Dedifferentiated amniotic fluid mesenchymal stem cell (primary cell): Measurements from ENCODE around the gene IGSF6.
"Not testable (repeated sequence)": the region's sequence is repeated elsewhere in the genome, so short reads cannot be mapped to it uniquely, and the experiment has no call there.

Experiments
- DNase-seq: peaks from one replicate; pipeline ENCODE4 v3.0.0-alpha.2; 2016; ENCODE audit errors: extremely low spot score

IGSF6 gene

GRCh38 chr16:21652453-21652852, at the start of gene IGSF6:
Gene IGSF6 (minus strand): TSS chr16:21652608. CDS start chr16:21652598, 10 bp downstream.
- no peak for DNase-seq

DNA sequence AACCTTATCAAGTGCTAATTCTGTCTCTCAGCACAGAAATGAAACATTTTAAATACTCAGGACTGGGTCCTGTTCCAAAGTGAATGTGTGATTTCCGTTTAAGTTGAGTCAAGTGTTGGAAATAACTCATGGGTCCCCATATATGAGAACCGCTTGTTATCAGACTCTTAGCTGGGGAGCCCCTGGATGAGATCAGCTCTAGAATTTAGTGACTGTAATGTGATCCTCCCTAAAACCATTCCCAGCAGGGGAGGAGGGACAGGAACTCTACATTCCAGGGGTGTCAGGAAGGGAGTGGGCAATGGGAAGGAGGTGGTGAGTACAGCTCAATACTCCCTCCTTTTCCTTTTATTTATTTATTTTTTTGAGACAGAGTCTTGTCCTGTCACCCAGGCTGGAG, 48.9 kb upstream of the IGSF6 start:
- no peak for DNase-seq

DNA sequence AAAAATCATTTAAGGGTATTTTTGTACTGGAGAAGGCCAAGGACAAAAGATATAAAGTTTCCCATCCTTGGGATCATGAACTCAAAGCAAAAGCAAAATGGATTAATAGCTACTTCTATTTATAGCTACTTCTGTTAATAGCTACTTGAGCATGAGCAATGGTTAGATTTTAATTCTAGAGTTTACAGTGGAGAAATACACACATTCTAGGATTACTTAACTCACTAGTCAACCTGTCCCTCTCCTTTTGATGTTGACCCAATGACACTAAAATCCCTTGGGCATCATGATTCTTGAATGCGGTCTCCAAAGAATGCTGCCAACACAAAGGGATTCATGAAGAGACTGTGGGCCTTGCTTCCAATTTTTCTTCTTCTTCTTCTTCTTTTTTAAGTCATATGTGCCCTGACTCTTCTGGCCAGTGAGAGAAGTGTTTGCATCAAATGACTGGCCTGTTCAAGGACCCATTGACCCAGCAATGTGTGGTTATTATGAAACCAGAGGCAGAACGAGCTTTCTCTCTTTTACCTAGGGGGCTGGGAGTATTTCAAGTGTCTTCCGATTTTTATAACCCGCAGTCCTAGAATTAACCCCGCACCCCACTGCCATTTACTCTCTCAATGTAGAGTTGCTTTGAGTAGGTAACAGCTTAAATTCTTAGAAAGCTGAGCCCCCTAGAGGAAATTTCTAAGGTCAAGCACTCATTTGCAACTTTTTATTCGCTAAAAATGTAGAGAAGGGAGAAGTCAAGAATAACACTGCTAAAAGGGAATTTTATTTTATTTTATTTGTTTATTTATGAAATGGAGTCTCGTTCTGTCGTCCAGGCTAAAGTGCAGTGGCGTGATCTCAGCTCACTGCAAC, 46.0 kb upstream of the IGSF6 start:
- DNase-seq, result no peak

DNA sequence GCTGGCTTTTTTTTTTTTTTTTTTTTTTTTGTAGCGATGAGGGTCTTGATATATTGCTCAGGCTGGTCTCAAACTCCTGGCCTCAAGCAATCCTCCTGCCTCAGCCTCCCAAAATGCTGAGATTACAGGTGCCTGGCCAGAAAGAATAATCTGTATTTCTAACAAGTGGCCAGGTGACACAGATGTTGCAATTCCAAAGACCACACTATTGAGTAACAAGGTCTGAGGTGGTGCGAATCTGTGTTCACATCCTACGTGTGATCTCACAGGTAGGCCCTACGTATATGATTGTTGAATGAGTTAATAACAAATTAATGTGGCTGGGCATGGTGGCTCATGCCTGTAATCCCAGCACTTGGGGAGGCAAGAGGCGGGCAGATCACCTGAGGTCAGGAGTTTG, 44.6 kb upstream of the IGSF6 start:
- no peak for DNase-seq

DNA sequence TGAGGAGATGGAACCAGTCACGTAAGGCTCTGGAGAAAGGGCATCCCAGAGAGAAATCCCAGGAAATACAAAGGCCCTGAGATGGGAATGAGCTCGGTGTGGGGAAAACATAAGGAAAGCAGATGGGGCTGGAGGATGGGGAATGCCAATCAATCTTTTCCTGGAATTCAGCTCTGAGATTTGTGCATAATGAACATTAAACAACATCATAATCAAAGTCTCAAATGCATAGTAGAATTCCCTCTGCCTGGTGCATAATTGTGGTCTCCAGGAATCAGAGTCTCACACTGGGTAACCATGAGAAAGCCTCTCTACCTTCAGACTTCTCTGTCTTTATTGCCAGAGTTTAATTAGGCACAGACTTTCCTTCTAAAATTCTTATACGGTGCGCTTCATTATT, 42.2 kb upstream of the IGSF6 start:
- no peak for DNase-seq

GRCh38 chr16:21690967-21691366, 38.6 kb upstream of the IGSF6 start:
- DNase-seq, result not testable (repeated sequence)

GRCh38 chr16:21689107-21689506, 36.7 kb upstream of the IGSF6 start:
- DNase-seq, result no peak

- DNase-seq, result no peak
Observed at GRCh38 chr16:21685034-21685455, 32.6 kb upstream of the IGSF6 start.

DNA sequence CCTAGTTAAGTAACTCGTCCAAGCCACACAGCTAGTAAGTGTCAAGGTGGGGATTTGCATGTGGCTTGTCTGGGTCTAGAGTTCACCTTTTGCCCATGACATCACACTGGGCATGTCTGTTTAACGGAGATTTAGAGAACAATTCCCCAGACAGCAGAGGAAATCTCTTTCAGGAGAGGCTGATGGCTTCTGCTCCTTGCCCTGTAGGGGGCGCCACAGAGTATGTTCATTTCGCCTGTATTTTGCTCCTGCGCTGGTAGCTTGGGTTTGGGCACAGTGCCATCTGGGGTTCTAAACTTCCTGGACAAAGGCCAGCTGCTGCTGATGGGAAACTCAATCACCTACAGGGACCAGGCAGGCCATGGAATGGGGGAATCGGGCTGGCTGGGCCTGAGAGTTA, 31.8 kb upstream of the IGSF6 start:
- no peak for DNase-seq

GRCh38 chr16:21683184-21683583, 30.8 kb upstream of the IGSF6 start:
- DNase-seq, result no peak

GRCh38 chr16:21680714-21681113, 28.3 kb upstream of the IGSF6 start:
- not testable (repeated sequence) for DNase-seq

DNA sequence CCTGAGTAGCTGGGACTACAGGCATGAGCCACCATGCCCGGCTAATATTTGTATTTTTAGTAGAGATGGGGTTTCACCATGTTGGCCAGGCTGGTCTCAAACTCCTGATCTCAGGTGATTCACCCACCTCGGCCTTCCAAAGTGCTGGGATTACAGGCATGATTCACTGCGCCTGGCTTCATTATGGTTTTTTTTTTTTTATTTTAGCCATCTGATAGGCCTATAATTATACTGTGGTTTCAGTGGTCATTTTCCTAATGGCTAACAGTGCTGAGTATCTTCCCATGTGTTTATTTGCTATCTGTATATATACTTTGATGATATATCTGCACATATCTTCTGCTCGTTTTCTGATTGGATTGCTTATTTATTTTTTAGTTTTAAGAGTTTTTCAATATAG, 22.0 kb upstream of the IGSF6 start:
- not testable (repeated sequence) for DNase-seq

GRCh38 chr16:21673469-21673868, 21.1 kb upstream of the IGSF6 start:
- no peak for DNase-seq

GRCh38 chr16:21667575-21667974, 15.2 kb upstream of the IGSF6 start:
- no peak for DNase-seq

GRCh38 chr16:21666772-21667171, 14.4 kb upstream of the IGSF6 start:
- no peak for DNase-seq

DNA sequence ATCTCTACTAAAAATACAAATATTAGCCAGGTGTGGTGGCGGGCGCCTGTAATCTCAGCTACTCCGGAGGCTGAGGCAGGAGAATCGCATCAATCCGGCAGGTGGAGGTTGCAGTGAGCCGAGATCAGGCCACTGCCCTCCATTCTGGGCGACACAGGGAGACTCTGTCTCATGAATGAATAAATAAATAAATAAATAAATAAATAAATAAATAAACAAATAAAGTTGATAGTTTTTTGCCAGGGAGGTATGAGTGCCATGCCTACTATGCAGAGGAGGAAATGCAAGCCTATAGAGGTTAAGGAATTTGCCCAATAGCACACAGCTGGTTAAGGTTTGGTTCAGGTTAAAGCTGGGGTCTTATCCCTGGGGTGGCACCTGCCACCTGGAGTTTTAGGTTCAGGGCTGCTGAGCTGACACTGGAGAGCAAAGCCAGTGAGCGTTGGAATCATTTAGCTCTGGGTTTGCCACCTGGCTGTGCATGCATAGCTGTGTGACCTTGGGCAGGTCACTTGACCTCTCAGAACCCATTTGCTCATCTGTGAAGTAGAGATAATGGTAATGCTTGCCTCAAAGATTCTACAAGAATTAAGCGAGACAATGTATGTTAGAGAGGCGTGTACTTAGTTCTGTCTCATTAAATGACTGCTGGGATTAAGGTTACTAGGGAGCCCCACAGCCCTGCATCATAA, 12.5 kb upstream of the IGSF6 start:
- DNase-seq, result no peak

DNA sequence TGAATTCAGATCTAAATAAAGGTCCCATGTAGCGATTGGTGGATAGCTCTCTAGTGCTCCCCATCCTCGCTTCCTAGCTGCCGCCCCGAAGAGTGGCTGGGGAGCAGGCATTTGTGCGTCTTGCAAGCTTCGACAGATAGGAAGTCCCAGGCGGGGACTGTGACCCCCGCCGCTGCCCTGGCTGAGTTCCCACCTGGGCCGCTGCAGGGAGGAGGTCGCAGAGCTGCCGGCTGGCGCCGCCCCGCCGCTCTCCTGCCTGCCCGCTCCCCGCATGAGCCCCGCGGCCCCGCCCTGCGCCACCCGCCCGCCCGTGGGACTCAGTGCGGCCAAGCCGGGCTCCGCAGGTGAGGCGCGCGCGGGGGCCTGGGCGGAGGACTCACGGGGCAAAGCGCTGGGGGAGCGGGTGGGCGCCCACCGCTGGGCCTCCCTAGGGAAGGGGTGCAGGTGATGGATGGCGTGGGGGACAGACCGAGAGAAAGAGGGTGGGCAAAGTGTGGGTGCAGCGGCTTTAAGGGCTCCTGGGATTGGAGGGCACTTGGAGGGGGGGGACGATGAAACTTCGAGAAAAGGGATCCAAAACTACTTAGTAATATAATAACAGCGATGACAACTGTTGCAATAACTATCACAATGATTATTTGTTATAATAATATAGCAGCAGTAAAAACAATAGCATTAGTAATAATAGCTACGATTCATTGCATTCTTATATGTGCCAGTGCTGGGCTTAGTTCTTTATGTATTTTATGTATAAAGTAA, 11.7 kb upstream of the IGSF6 start, which contains the start of gene OTOA:
Gene OTOA, plus strand, starts transcription at position 80 of the 759 bp plus-strand sequence. CDS start 14,547 bp downstream, outside the sequence.
- no peak for DNase-seq

DNA sequence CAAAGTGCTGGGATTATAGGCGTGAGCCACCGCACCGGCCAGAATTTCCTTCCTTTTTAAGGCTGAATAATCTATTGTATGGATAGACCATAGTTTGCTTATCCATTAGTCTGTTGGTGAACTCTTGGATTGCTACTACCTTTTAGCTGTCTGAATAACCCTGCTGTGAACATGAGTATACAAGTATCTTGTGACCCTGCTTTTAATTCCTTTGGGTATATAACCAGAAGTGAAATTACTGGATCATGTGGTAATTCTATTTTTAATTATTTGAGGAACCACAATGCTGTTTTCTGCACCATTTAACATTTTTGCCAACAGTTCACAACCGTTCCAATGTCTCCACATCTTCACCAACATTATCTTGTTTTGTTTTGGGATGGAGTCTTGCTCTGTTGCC, 6.7 kb upstream of the IGSF6 start:
- no peak for DNase-seq

DNA sequence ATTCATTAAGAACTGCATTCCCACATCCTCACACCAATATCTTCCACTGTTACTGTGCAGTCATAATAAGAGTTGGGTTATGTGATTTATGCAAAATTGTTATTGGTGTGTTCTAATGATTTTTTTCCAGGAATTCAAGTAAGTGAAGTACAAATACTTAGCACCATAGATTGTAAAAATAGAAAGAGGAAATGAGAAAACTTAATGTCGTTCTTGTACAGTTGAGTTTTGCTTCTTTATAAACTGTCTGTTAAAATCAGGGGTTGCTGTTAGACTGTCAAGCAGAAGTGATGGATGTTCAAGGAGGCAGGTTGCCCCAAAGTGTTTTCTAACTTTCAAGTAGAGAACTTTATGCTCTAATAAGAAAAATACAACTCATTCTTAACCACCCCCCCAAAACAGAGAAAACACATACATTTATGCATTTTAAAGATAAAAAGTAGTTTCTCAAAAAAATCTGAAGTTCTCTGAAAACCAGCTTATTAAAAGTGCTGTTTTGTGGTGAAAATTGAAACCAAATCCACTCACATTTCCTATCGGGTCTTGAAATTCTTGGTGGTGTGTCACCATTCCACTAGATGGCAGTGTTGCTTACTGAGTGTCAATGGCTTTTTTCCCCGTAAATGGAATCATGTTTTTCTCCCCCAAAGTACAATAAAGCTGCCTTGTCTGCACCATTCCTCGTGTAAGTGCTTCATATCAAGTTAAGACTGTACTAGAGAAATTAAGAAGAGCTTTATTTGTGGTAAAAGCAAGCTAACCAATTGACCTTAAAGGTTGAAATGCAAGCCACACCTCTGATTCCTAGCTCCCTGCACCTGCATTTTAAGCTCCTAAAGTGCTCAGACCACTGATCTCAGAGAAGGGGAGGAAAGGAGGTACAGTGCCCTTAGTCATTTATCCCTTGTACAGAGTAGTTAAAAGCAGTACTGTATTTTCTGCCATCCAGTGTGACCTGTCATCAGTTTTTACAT, 4.7 kb upstream of the IGSF6 start:
- DNase-seq, result peak; percentile 45

GRCh38 chr16:21654881-21655280, 2.5 kb upstream of the IGSF6 start:
- DNase-seq, result no peak

GRCh38 chr16:21654466-21654865, 2.1 kb upstream of the IGSF6 start:
- DNase-seq, result no peak
